ENCODE measurements around the gene APMAP.

The APMAP gene

DNA sequence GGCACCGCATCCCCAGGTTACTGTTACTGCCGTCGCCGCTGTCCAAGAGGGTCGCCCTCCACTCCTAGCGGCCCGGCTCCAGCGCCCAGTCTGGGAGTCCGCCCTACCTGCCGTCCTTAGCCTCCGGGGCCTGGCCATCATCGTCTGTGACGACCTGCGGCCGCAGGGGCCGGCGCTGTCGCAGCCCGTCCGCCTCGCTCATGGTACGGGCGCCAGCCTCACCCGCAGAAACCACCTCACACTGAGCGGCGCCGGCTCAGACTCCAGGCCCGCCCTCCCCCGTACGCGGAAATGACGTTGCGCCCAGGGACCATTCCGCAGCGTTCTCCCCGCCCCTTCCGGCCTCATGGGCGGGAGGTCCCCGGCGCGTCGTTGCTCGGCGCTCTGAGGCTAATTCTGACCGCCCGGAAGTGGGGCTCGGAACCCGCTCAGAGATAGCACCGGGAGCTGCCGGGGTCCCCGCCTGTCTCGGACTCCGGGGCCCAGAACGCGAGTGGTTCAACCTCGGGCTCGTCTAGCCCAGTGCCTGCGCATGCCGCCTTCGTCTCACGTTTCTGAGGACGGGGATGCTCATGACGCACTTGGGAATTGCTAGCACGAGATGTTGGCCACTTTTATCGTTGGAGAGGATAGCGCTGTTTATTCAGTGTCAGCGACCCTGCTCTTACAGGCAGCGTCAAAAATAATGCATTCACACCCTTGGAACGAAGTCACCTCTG, at the start of gene APMAP:
APMAP (minus strand) TSS at position 265 of the 719 bp plus-strand sequence; CDS start at position 202, 63 bp downstream.
- DNase-seq, result peak; percentile 97

GRCh38 chr20:25041813-25042530, 49.4 kb upstream of the APMAP start:
- DNase-seq, result no peak

DNA sequence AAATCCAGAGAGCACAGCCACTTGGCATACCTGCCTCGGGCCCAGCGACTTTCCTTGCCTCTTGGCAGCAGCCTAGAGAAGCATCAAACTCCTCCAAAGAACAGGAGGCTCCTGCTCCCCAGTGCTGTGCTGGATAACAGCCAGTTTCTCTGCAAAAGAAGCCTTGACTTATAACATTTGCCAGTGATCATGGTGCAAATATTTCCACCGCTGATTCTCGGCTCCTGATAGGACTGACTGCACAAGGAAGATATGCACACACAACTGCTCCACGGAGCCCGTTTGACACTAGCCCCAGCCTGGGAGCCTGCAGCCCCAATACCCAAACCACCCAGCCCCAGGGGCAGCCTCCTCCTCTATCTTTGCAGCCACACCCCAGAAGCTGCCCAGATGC, 47.9 kb upstream of the APMAP start:
- no peak for DNase-seq

- DNase-seq, result no peak
These were observed 47.3 kb upstream of the APMAP start for GRCh38 chr20:25039697-25040437.

DNA sequence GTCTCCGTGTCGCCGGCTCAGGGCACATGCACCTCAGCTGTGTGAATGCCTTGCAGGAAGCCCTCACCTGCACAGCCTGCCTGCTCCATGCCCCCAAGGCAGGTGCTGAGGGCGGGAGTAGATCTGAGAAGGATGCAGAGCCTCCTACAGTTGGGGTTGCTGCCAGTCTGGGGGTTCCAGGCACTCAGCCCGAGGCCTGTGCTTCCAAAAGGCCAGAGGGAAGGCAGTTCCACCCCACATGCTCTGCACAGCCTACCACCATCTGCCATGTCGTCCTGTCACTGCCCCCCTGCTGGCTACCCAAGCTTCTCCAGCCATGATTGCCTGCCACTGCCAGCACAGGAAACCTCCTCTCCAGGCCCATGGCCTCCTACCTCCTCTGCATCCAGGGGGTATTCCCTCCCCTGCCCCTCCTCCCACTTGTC, 46.1 kb upstream of the APMAP start:
- no peak for DNase-seq

DNA sequence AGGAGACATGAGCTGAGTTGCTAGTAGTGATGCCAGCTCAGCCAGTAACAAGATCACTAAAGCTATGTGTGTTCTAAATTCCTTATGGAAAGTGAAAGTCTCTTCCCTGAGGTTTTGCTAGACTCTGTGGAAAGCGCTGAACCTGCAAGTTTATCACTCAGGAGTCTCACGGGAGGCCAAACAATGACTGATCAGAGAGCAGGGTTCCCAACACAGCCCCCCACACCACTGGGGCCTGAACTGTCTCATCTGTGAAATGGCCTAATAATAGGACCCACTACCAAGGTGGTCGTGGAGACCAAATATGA, 45.5 kb upstream of the APMAP start:
- DNase-seq, result no peak

- DNase-seq, result no peak
These were observed 44.9 kb upstream of the APMAP start for GRCh38 chr20:25037288-25038102.

DNA sequence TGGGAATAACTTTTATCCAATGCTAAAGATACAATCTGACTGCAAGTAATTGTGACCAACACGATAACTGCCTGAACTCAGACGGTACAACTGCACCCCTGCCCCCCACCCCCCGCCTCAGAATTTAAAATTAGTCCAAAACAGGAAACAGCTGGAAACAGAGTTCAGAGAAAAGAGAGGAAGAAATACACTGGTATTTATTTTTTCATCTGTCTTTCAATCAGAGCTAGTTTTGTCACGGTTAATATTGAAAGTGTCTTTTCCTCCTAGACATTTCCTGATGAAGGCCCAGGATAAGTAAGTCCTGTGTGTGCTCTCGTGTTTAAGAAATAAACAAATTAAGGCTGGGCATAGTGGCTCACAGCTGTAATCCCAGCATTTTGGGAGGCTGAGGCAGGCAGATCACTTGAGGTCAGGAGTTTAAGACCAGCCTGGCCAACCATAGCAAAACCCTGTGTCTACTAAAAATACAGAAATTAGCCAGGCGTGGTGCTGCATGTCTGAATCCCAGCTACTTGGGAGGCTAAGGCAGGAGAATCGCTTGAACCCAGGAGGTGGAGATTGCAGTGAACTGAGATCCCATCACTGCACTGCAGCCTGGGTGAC, 43.9 kb upstream of the APMAP start:
- DNase-seq, result no peak

GRCh38 chr20:25035921-25036320, 43.4 kb upstream of the APMAP start:
- no peak for DNase-seq

- no peak for DNase-seq
These were observed 41.4 kb upstream of the APMAP start for GRCh38 chr20:25033924-25034300.

DNA sequence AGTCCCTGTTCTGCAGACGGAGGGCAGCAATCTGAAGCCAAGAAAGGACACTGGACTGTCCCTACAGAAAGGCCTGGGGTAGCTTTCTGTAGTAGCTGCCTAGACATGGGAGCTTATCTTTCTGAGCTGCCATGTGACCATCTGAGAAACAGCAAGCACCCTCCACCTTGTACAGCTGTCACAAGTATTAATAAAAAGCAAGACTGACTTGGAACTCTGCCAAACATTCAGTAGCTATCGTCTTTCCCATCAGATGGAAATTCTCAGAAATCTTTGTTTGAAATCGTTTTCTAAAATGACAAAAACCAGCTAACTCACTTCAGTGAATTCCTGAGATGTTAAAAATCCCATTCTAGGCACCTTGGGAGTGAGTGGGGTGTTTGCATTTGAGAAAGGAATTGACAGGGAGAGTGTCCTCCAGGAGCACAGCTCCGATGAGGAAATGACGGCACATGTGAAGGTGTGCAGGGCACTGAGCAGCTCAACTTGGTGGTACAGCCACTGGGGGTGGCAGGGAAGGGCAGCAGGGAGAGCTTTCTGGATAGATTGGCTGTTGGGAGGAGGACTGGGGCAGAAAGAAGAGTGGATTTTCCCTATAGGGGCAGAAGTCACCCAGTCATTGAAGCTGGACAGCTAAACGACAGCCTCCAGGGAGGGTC, 40.8 kb upstream of the APMAP start:
- no peak for DNase-seq

DNA sequence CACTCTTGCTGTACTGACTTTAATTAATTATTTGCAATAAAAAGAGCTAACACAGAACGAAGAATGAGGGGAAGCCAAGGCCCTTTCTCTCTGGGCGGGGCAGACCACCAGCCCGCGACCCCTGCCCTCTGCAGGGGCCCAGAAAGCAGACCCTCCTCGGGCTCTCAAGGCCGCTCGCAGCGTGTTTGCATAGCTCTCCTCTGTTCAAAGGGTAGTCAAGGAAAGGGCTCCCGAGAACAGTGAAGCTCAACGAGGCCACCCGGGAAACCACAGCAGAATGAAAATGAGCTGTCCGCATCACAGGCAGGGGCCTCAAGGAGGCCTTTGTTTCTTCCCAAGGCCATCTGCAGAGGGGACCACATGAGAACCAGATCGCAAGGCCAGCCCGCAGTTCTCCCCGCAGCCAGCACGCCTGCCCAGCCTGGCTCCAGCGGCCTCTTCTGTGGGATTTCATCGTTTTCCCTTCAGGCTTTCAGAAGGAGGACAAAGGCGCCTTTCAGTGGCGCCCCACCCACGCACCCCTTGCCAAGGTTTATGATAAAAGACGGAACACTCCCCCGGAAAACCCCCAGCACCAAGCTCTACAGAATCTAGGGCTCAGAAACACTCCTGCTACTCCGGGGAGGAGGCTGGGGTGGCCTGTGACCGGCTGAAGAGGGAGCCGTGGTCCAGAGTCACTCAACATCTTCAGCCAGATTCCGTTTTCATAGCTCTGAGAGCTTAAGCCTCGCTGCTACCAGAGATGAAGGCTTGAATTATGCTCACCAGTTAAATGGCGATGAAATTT, 40.1 kb upstream of the APMAP start:
- DNase-seq, result no peak

DNA sequence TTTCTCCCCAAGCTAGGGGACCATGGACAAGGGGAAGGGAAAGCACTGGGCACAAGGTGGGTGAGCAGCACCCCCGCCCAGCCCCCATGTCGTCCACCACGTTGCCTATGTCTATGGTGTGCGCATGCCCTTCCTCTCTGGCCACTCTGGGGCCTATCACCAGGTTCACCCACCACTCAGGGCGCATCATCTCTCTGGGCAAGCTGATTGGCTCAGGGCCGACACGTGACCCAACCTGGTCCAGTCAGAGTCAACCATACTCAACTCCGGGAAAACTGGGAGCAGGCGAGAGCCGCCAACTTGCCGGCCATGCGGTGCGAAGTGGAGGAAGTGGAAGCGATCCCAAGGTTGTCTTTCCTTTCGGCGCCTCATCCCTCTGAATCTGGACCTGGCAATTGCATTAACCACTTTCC, 39.5 kb upstream of the APMAP start:
- DNase-seq, result no peak

- DNase-seq, result no peak
These were observed 38.7 kb upstream of the APMAP start for GRCh38 chr20:25031241-25031640.

DNA sequence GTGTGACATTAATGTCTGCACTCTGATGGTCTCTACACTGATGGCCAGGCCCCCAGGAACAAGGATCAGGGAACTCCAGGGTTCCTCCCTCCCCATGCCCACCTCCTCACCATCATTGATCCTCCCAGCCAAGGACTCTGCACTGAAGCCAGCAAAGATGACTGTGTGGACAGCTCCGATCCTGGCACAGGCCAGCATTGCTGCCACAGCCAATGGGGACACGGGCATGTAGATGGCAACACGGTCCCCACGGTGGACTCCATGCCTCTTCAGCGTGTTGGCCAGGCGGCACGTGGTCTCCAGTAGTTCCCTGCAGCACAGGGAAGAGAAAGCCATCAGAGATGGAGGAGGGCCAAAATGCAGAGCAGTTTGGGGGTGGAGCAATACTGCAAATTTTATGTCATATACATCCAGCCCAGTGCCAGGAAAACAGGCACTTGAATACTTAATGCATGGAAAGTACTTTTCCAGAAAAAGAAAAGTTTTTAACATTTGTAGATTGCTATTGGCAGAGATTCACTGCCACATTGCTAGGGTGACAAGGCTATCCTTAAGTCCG, 38.2 kb upstream of the APMAP start:
- no peak for DNase-seq

- DNase-seq, result no peak
These were observed 37.6 kb upstream of the APMAP start for GRCh38 chr20:25030007-25030648.

GRCh38 chr20:25025986-25026605, 33.5 kb upstream of the APMAP start:
- no peak for DNase-seq

- no peak for DNase-seq
These were observed 32.7 kb upstream of the APMAP start for GRCh38 chr20:25025091-25025861.

- no peak for DNase-seq
These were observed 31.6 kb upstream of the APMAP start for GRCh38 chr20:25024171-25024570.
